ENCODE measurements around the gene DYSF.
"Not testable (repeated sequence)": the region's sequence is repeated elsewhere in the genome, so short reads cannot be mapped to it uniquely, and the experiment has no call there.

Gene DYSF

GRCh38 chr2:71640489-71640888, 187.1 kb downstream of the DYSF start:
- Histone ChIP-seq H3K27me3 (ENCODE audit: control insufficient read depth, insufficient read depth, low read length) (no peaks in the 10 kb centered on the region), H3K9me3 (ENCODE audit: control insufficient read depth, insufficient read depth, low read length) (no peaks in the 10 kb centered on the region), H3K4me1 (ENCODE audit: control insufficient read depth, insufficient read depth, low read length) (no peaks in the 10 kb centered on the region), H3K27ac (ENCODE audit: low read length) (no peak overlapping the region), H3K36me3 (ENCODE audit: control insufficient read depth, insufficient read depth, low read length) (no peaks in the 10 kb centered on the region), H3K4me3 (ENCODE audit: low read length) (no peak overlapping the region)
- no CpG with 5 or more reads among the region's 5 CpGs for WGBS (ENCODE audit: insufficient coverage, insufficient read length)
- DNase-seq (ENCODE audit: low read depth, low spot score) = no peak

DNA sequence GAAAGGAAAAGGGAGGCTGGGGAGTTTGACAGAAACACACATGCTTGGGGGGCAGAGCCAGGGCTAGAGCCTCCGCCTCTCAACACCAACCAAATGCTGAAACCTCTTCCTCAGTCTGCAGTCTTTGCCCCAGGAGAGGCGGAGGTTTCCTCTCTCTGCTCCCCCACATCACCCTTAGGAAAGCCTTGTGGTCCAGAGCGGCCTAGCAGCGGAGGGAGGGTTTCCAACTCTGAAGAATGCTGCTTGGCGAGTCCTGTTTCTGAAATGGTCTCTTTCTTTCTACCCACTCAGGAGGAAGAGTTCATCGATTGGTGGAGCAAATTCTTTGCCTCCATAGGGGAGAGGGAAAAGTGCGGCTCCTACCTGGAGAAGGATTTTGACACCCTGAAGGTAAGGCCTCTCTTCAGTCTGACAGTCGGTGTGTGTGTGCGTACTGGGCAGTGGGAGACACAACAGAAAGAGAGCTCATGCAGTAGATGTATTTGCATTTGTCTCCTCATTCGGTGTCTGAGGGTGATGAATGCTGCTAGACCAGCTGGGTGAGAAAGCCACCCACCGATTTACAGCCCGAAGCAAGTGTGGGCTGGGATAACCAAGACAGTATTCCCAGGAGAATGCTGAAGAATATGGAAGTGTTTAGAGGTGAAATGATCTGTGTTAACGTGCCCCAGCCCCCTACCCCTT, 190.5 kb downstream of the DYSF start:
- Histone ChIP-seq H3K4me1 (ENCODE audit: control insufficient read depth, insufficient read depth, low read length) (no peaks in the 10 kb centered on the region; the same call in 1 of the 2 replicates), H3K4me3 (ENCODE audit: low read length) (no peak overlapping the region), H3K27ac (ENCODE audit: low read length) (no peak overlapping the region), H3K27me3 (ENCODE audit: control insufficient read depth, insufficient read depth, low read length) (no peaks in the 10 kb centered on the region), H3K9me3 (ENCODE audit: control insufficient read depth, insufficient read depth, low read length) (no peaks in the 10 kb centered on the region), H3K36me3 (ENCODE audit: control insufficient read depth, insufficient read depth, low read length) (no peaks in the 10 kb centered on the region)
- WGBS (ENCODE audit: insufficient coverage, insufficient read length) = no CpG with 5 or more reads among the region's 13 CpGs
- no peak for DNase-seq (ENCODE audit: low read depth, low spot score)

DNA sequence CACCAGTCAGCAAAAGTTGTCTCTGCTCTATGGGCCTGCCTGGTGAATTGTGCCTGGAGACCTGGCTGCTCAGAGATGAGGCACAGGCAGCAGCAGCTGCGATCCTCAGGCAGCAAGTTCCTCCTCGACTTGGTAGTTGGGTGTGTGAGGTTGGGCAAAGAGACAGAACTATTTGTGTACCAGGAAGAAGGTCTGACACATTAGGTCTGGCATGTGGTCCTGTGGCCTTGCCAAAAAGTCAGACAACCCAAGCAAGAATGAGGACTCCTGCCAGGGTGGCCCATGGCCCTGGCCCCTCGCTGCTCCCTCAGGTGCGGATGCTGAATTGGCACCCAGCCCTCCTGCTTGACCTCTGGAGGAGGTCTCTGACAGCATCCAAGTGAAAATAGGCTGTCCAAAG, 192.7 kb downstream of the DYSF start:
- no peak for DNase-seq (ENCODE audit: low read depth, low spot score)
- Histone ChIP-seq H3K27me3 (ENCODE audit: control insufficient read depth, insufficient read depth, low read length) (no peaks in the 10 kb centered on the region), H3K36me3 (ENCODE audit: control insufficient read depth, insufficient read depth, low read length) (no peaks in the 10 kb centered on the region), H3K4me3 (ENCODE audit: low read length) (no peak overlapping the region), H3K4me1 (ENCODE audit: control insufficient read depth, insufficient read depth, low read length) (no peaks in the 10 kb centered on the region; the same call in 1 of the 2 replicates), H3K27ac (ENCODE audit: low read length) (no peak overlapping the region), H3K9me3 (ENCODE audit: control insufficient read depth, insufficient read depth, low read length) (no peaks in the 10 kb centered on the region)
- no CpG with 5 or more reads among the region's 4 CpGs for WGBS (ENCODE audit: insufficient coverage, insufficient read length)

- Histone ChIP-seq H3K4me3 (ENCODE audit: low read length) (no peak overlapping the region), H3K4me1 (ENCODE audit: control insufficient read depth, insufficient read depth, low read length) (no peaks in the 10 kb centered on the region; the same call in 1 of the 2 replicates), H3K27ac (ENCODE audit: low read length) (no peak overlapping the region), H3K36me3 (ENCODE audit: control insufficient read depth, insufficient read depth, low read length) (no peaks in the 10 kb centered on the region), H3K9me3 (ENCODE audit: control insufficient read depth, insufficient read depth, low read length) (no peaks in the 10 kb centered on the region), H3K27me3 (ENCODE audit: control insufficient read depth, insufficient read depth, low read length) (no peaks in the 10 kb centered on the region)
- no CpG with 5 or more reads among the region's 1 CpG for WGBS (ENCODE audit: insufficient coverage, insufficient read length)
- DNase-seq (ENCODE audit: low read depth, low spot score) = no peak
Measured at GRCh38 chr2:71647356-71647755, 194.0 kb downstream of the DYSF start.

GRCh38 chr2:71655498-71655897, 202.1 kb downstream of the DYSF start:
- WGBS (ENCODE audit: insufficient coverage, insufficient read length) = no CpG with 5 or more reads among the region's 2 CpGs
- Histone ChIP-seq H3K27ac (ENCODE audit: low read length) (no peak overlapping the region), H3K36me3 (ENCODE audit: control insufficient read depth, insufficient read depth, low read length) (no peaks in the 10 kb centered on the region), H3K27me3 (ENCODE audit: control insufficient read depth, insufficient read depth, low read length) (no peaks in the 10 kb centered on the region), H3K4me3 (ENCODE audit: low read length) (no peak overlapping the region), H3K9me3 (ENCODE audit: control insufficient read depth, insufficient read depth, low read length) (no peaks in the 10 kb centered on the region; the same call in 1 of the 2 replicates), H3K4me1 (ENCODE audit: control insufficient read depth, insufficient read depth, low read length) (no peaks in the 10 kb centered on the region)
- no peak for DNase-seq (ENCODE audit: low read depth, low spot score)

- not testable (repeated sequence) for H3K27ac ChIP-seq (ENCODE audit: low read length); DNase-seq (ENCODE audit: low read depth, low spot score); H3K27me3 ChIP-seq (ENCODE audit: control insufficient read depth, insufficient read depth, low read length); H3K36me3 ChIP-seq (ENCODE audit: control insufficient read depth, insufficient read depth, low read length); H3K9me3 ChIP-seq (ENCODE audit: control insufficient read depth, insufficient read depth, low read length); H3K4me3 ChIP-seq (ENCODE audit: low read length); H3K4me1 ChIP-seq (ENCODE audit: control insufficient read depth, insufficient read depth, low read length)
- no CpG with 5 or more reads among the region's 2 CpGs for WGBS (ENCODE audit: insufficient coverage, insufficient read length)
Measured at GRCh38 chr2:71658256-71658655, 204.9 kb downstream of the DYSF start.

DNA sequence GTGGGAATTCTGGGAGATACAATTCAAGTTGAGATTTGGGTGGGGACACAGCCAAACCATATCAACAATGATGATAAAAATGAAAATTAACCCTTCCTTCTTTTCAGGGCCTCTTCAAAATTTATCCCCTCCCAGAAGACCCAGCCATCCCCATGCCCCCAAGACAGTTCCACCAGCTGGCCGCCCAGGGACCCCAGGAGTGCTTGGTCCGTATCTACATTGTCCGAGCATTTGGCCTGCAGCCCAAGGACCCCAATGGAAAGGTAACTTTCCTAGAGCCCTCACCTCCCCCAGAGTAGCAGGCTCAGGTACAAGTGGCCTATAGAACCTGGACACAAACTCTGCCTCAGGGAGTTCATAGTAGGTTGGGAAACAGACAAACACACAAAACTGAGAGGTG, 205.4 kb downstream of the DYSF start:
- no peaks in the 10 kb centered on the region for H3K27me3 ChIP-seq (ENCODE audit: control insufficient read depth, insufficient read depth, low read length)
- H3K4me3 ChIP-seq (ENCODE audit: low read length) = no peak overlapping the region
- no peaks in the 10 kb centered on the region; the same call in 1 of the 2 replicates for H3K9me3 ChIP-seq (ENCODE audit: control insufficient read depth, insufficient read depth, low read length)
- no peak overlapping the region for H3K27ac ChIP-seq (ENCODE audit: low read length)
- no peaks in the 10 kb centered on the region for H3K36me3 ChIP-seq (ENCODE audit: control insufficient read depth, insufficient read depth, low read length)
- no CpG with 5 or more reads among the region's 3 CpGs for WGBS (ENCODE audit: insufficient coverage, insufficient read length)
- H3K4me1 ChIP-seq (ENCODE audit: control insufficient read depth, insufficient read depth, low read length) = no peaks in the 10 kb centered on the region
- no peak for DNase-seq (ENCODE audit: low read depth, low spot score)

DNA sequence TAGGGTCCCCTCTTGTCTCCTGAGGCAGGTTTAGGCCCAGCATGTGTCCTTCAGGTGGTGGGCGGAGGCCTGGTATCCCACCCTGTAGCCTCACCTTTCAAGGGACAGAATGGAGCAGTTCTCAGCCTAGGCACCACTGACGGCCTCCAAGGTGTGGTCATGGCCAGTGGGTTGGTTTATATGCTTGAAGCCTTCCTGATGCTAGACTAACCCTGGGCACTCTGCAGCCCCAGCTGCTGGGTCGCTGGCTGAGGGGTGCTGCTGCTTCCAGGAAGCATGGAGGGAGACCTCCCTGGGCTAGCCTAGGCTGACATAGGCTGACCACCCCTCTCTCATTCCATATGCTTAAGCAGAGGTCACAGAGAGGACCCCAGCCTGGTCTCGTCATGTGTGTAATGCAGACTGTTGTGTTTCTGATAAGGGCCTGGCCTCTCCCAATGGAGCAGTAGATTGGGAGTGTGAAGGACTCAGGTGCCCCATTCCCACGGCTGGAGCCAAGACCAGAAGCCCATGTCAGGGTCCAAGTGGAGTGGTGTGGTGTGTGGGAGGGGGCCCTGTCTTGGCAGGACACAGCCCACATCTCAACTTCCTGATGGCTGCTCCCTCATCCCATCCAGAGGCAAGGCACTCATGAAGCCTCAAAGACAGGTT, 206.6 kb downstream of the DYSF start:
- Histone ChIP-seq H3K27ac (ENCODE audit: low read length) (no peak overlapping the region), H3K36me3 (ENCODE audit: control insufficient read depth, insufficient read depth, low read length) (no peaks in the 10 kb centered on the region), H3K4me3 (ENCODE audit: low read length) (no peak overlapping the region), H3K9me3 (ENCODE audit: control insufficient read depth, insufficient read depth, low read length) (no peaks in the 10 kb centered on the region; the same call in 1 of the 2 replicates), H3K27me3 (ENCODE audit: control insufficient read depth, insufficient read depth, low read length) (no peaks in the 10 kb centered on the region), H3K4me1 (ENCODE audit: control insufficient read depth, insufficient read depth, low read length) (no peaks in the 10 kb centered on the region)
- WGBS (ENCODE audit: insufficient coverage, insufficient read length) = no CpG with 5 or more reads among the region's 5 CpGs
- DNase-seq (ENCODE audit: low read depth, low spot score) = no peak

DNA sequence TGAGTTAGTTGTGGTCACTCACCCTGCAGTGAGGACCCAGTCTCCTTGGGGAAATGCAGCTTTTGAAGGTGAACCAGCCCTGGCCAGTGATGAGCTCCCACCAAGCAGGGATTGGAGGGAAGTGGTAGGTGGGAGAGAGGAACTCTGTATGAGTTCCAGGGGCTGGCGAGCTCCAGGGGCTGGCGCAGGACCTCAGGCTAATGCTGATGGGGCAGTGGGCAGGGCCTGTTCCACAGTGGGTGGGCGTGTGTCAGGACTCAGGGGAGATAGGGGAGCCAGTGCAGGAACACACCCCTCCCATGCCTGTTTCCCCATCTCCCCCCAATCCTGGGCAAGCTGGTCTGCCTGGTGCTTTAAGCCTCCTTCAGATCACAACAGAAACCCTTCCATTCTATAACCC, 208.4 kb downstream of the DYSF start:
- H3K4me1 ChIP-seq (ENCODE audit: control insufficient read depth, insufficient read depth, low read length) = no peaks in the 10 kb centered on the region
- no CpG with 5 or more reads among the region's 3 CpGs for WGBS (ENCODE audit: insufficient coverage, insufficient read length)

DNA sequence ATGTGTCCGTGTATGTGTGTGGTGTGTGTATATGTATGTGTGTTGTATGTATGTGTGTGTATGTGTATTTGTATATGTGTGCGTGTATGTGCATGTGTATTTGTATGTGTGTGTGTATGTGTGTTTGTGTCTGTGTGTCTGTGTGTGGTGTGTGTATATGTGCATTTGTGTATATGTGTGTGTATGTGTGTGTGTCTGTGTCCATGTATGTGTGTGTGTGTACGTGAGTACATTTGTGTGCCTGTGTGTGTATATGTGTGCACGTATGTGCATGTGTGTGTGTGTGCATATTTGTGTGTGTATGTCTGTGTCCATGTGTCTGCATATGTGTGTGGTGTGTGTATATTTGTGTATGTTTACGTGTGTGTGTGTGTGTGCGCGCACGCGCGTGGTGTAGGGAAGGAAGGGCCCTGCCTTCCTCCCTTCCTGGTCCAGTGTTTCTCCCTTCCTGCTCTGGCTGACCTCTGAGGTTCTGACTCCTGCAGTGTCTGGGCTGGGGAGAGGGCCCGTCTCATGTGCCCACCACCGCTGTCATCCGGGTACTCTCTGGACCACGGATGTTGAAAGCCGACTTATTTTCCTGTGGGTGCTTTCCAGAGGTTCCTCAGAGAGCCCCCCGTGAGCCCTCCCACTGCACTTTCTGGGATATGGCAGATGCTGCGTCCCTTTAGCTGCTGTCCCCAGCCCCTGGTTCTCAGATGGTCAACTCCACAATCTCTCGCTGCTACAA, 209.5 kb downstream of the DYSF start:
- H3K27me3 ChIP-seq (ENCODE audit: control insufficient read depth, insufficient read depth, low read length) = no peaks in the 10 kb centered on the region
- no peaks in the 10 kb centered on the region; the same call in 1 of the 2 replicates for H3K9me3 ChIP-seq (ENCODE audit: control insufficient read depth, insufficient read depth, low read length)
- 100% methylated on average over 7 of the region's 18 CpGs for WGBS (ENCODE audit: insufficient coverage, insufficient read length)
- DNase-seq (ENCODE audit: low read depth, low spot score) = no peak
- H3K36me3 ChIP-seq (ENCODE audit: control insufficient read depth, insufficient read depth, low read length) = no peaks in the 10 kb centered on the region
- no peak overlapping the region for H3K4me3 ChIP-seq (ENCODE audit: low read length)
- no peaks in the 10 kb centered on the region for H3K4me1 ChIP-seq (ENCODE audit: control insufficient read depth, insufficient read depth, low read length)
- H3K27ac ChIP-seq (ENCODE audit: low read length) = no peak overlapping the region

More for the DNA sequence above, 208.4 kb downstream of the DYSF start:
- no peak overlapping the region for H3K27ac ChIP-seq (ENCODE audit: low read length)
- H3K4me3 ChIP-seq (ENCODE audit: low read length) = no peak overlapping the region
- no peaks in the 10 kb centered on the region for H3K27me3 ChIP-seq (ENCODE audit: control insufficient read depth, insufficient read depth, low read length)
- no peaks in the 10 kb centered on the region for H3K36me3 ChIP-seq (ENCODE audit: control insufficient read depth, insufficient read depth, low read length)
- DNase-seq (ENCODE audit: low read depth, low spot score) = no peak
- H3K9me3 ChIP-seq (ENCODE audit: control insufficient read depth, insufficient read depth, low read length) = no peaks in the 10 kb centered on the region; the same call in 1 of the 2 replicates

Measured in iPS DF 6.9 (cell line).